GM19099 (cell line): ENCODE data around the gene HNRNPUL1.

ENCODE experiments used
- POLR2A ChIP-seq: IDR thresholded peaks from 3 replicates; pipeline ENCODE4 v1.6.1; 2011; ENCODE audit warnings: low read depth; ENCODE audit not compliant: insufficient read length; ENCODE audit errors: extremely low read depth

The HNRNPUL1 gene

GRCh38 chr19:41335467-41335866, 71.3 kb downstream of the HNRNPUL1 start:
- no peak for TF ChIP-seq POLR2A

- TF ChIP-seq POLR2A = no peak
Observed at GRCh38 chr19:41339936-41340335, 75.8 kb downstream of the HNRNPUL1 start.

GRCh38 chr19:41341669-41342490, 77.7 kb downstream of the HNRNPUL1 start:
- TF ChIP-seq POLR2A = no peak

- TF ChIP-seq POLR2A = no peak
Observed at GRCh38 chr19:41344162-41344561, 80.0 kb downstream of the HNRNPUL1 start.

- no peak for TF ChIP-seq POLR2A
Observed at GRCh38 chr19:41350735-41351338, 86.7 kb downstream of the HNRNPUL1 start.

- peak; percentile 64 for TF ChIP-seq POLR2A
Observed at GRCh38 chr19:41351339-41352245, 87.4 kb downstream of the HNRNPUL1 start.

GRCh38 chr19:41352279-41352608, 88.1 kb downstream of the HNRNPUL1 start:
- no peak for TF ChIP-seq POLR2A

GRCh38 chr19:41352609-41353465, 88.7 kb downstream of the HNRNPUL1 start:
- no peak for TF ChIP-seq POLR2A

- TF ChIP-seq POLR2A = peak; percentile 94
Observed at GRCh38 chr19:41353466-41354342, 89.5 kb downstream of the HNRNPUL1 start, which contains the start of gene TGFB1. Gene TGFB1 (minus strand): TSS chr19:41353922. CDS start chr19:41353044, 878 bp downstream.

GRCh38 chr19:41354343-41354953, 90.3 kb downstream of the HNRNPUL1 start:
- TF ChIP-seq POLR2A = no peak

- no peak for TF ChIP-seq POLR2A
Observed at GRCh38 chr19:41355035-41355434, 90.9 kb downstream of the HNRNPUL1 start.

- no peak for TF ChIP-seq POLR2A
Observed at GRCh38 chr19:41355802-41356201, 91.6 kb downstream of the HNRNPUL1 start.
